Measurements from ENCODE around the gene FURIN.

- TF ChIP-seq CTCF (IDR thresholded peaks at IDR 0.05), result no peak
- no peak for TF ChIP-seq POLR2AphosphoS5 (IDR thresholded peaks at IDR 0.05)
- TF ChIP-seq POLR2A (IDR thresholded peaks at IDR 0.05), result no peak
These were observed 49.2 kb downstream of the FURIN start for GRCh38 chr15:90917569-90917968.

Measured in breast epithelium (tissue), 3 donors.